Stimulated activated CD8-positive, alpha-beta memory T cell treated with anti-CD3 and anti-CD28 coated beads, Interleukin-2, amount 100 ng/mL, for 48 hours (primary cell): ENCODE measurements around the gene FCER2.

ENCODE experiments used
- DNase-seq, 2 donors: peaks; one replicate each; pipeline ENCODE4 v3.0.0-alpha.2; 2020; ENCODE audit warnings: low read depth in 2 of 2

FCER2 gene

DNA sequence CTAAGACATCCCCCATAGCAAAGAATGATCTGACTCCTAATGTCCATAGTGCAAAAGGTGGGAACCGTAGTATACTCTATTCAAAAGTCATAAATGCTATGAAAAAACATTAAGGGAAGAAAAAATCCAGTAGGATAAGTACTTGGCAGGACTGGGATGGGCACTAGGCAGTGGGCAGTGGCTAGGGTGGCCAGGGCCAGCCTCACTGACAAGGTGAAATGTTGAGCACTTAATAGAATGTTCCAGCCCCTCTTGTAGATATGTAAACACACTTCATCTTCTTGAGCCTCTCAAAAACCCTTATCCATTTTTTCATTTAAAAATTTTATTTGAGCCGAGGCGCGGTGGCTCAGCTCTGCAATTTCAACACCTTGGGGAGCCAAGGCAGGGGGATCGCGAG lies 31.4 kb upstream of the FCER2 start:
- no peak for DNase-seq

- DNase-seq = no peak
Observed at GRCh38 chr19:7732045-7732444, 30.1 kb upstream of the FCER2 start, which contains the start of gene CLEC4G. TSS of gene CLEC4G (minus strand) at chr19:7732110. CDS start at chr19:7732102, 8 bp downstream.

- DNase-seq = no peak
Observed at GRCh38 chr19:7731615-7732014, 29.7 kb upstream of the FCER2 start.

- no peak for DNase-seq
Observed at GRCh38 chr19:7731218-7731595, 29.3 kb upstream of the FCER2 start.

DNA sequence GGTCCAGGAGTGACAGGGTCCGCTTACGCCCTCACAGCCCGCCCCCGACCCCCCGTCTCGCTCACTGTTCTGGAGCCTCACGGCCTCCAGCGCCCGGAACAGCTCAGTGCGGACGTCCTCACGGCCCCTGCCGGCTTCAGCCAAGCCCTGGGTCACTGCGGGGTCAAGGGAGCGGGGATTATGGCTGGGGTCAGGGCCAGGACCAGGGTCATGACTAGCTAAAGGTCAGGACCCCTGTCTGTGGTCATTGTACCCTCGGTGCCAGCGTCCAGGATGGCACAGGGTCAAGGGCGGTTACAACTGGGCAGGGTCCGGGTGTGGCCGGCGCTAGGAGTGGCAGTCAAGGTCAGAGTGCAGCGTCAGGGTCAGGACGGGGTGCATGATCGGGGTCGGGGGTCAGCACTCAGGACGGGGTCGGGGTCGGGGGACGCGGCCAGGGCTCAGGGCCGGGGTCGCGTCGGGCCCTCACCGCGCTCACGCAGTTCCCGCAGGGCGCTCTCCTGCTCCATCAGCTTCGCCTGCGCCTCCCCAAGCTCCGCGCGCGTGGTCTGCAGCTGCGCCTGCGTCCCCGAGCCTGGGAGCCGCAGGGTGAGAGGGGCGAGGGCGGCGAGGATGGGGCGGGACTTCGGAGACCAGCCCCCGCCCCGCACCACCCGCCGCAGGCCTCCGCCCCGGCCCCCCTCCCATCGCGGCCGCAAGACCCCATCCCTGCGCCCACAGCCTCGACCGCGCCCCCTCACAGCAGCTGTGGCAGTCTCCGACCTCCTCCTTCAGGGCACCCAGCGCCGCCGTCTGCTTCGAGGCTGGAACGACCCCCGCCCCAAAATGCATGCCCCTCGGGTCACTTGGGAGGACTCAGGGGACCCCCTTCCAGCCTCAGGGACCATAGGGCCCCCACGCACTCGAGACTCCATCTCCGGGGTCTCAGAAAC lies 28.6 kb upstream of the FCER2 start:
- no peak for DNase-seq

DNA sequence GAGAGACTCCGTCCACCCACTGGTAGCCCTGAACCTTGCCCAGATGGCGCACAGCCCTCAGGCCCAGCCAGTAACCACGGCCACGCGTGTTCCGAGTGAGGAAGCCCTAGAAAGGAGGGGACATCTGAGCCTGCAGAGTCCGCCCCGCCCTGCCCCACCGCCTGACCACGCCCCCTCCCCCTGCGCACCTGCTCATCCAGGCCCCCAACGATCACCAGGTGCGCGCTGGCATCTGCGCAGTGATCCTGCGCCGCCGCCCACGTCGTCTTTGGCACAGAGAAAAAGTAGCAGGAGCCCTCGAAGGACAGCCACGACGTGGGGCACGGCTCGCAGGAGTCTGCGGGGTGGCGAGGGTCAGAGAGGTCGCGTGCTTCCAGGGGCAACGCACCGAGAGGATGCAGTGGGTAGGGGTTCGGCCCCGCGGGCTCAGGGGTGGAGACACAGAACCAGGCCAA lies 27.9 kb upstream of the FCER2 start:
- DNase-seq = no peak

DNA sequence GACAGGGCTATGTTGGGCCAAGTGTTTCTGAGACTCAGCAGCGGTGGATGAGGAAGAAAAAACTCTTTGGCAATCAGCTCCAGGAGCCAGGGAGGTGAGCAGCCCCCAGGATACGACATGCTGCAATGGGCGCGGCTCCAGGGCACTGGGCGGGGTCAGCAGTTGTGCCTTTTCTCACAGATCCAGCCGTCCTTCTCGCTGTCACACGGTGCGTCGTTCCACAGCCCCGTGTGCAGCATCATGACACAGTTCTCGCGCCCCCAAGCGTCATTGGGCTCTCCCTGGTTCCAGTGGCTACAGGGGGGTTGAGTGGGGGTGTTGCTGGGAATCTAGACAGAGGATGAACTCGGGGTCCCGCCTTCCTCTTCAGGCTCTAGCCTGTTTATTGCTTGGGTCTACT lies 27.3 kb upstream of the FCER2 start:
- DNase-seq = no peak

DNA sequence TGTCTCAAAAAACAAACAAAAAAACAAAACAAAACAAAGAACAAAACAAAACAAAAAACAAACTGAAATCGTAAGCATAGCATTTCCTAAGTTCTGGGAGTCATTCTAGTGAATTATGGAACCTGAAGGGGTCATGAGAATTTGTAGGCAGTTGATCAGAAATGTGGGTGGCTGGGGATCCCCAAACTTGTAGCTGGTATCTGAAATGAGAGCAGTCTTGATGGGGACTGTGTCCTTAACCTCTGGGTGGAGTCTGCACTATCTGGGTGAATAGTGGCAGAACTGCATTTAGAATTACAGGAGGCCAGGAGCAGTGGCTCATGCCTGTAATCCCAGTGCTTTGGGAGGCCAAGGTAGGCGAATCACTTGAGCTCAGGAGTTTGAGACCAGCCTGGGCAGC lies 23.9 kb upstream of the FCER2 start:
- no peak for DNase-seq

DNA sequence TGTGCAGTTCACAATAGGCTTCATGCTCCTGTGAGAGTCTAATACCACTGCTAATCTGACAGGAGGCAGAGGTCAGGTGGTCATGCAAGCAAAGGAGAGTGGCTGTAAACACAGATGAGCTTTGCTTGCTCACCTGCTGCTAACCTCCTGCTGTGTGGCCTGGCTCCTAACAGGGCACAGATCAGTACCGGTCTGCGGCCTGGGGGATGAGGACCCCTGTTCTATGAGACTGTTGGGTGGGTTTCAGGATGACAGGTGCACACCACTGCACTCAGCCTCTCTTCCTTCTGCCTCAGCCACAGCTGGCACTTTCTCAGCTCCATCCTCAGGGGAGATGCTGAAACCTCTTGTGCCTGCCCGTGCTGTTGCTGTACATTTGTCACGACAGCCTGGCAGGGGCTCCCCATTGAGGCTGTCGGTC lies 20.3 kb upstream of the FCER2 start:
- DNase-seq = no peak

DNA sequence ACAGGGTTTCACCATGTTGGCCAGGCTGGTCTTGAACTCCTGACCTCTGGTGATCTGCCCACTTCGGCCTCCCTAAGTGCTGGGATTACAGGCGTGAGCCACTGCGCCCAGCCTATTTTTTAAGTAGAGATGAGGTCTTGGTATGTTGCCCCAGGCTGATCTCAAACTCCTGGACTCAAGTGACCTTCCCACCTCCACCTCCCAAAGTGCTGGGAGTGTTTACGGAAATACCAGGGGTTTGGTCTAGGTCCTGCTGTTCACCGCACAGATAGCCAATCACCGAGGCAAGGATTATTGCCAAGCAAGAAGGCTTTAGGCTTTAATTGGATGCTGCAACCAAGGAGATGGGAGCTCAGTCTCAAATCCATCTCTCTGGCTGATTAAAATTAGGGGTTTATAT lies 18.4 kb upstream of the FCER2 start:
- no peak for DNase-seq

- DNase-seq = no peak
Observed at GRCh38 chr19:7718668-7719067, 16.7 kb upstream of the FCER2 start.

GRCh38 chr19:7716762-7717161 lies 14.8 kb upstream of the FCER2 start:
- DNase-seq = no peak

- DNase-seq = no peak
Observed at GRCh38 chr19:7715671-7716070, 13.7 kb upstream of the FCER2 start.

DNA sequence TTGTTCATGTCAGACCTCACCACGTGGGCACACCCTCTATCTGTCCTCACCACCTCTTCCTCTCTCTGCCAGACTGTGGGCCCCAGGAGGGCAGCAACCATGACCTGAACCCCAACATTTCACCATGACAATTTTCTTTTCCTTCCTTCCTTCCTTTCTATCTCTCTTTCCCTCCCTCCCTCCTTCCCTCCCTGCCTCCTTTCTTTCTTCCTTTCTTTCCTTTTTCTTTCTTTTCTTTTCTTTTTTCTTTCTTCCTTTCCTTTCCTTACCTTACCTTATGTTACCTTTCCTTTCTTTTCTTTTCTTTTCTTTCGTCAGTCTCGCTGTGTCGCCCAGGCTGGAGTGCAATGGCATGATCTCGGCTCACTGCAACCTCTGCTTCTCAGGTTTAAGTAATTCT lies 8.7 kb upstream of the FCER2 start:
- no peak for DNase-seq

GRCh38 chr19:7709932-7710460 lies 8.1 kb upstream of the FCER2 start:
- no peak for DNase-seq

DNA sequence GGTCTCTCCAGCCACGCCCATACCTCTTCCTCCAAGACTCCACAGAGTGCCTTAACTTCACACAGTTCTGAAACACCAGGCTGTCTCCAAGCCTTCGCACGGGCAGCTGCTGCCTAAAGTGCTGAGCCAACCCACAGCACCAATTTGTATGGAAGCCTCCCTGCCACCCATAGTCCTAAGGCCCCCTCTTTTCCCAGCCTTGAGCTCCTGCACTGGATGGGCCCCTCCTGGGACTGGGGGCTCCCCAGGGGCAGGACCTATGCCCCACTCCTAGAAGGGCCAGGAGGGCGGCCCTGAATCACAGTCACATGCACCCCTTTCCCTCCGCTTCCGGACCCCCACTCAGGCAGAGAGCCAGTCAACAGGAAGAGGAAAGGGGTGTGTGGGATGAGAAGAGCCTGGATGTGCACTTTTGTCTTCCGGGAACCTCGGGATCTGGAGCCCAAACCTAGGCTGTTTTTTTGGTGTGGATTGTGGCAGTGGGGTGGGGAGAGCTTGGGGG lies 5.1 kb upstream of the FCER2 start:
- DNase-seq = no peak

GRCh38 chr19:7706188-7706954 lies 4.4 kb upstream of the FCER2 start:
- DNase-seq = no peak

- DNase-seq = peak; percentile 59 to 64
Observed at GRCh38 chr19:7705387-7706187, 3.7 kb upstream of the FCER2 start.

GRCh38 chr19:7704280-7705060 lies 2.5 kb upstream of the FCER2 start:
- no peak for DNase-seq

GRCh38 chr19:7703332-7703731 lies 1.4 kb upstream of the FCER2 start:
- no peak for DNase-seq
